Left lung (tissue), 10 donors: Measurements from ENCODE around the gene PALM3. TPM values are rescaled to one million over a fixed set of nuclear protein-coding genes. Genes with fewer than 3 reads are reported as not detected.
"Not testable (repeated sequence)": the region's sequence is repeated elsewhere in the genome, so short reads cannot be mapped to it uniquely, and the experiment has no call there.

Source experiments
- ATAC-seq: fragments of 200-7000 bp; cut with Tn5 transposase; one replicate; pipeline ENCODE4 v1.9.1; 2020; ENCODE audit warnings: moderate library complexity
- DNase-seq, 4 donors: peaks; one replicate each; pipeline ENCODE4 v3.0.0-alpha.2; 2013 to 2020
- H3K27ac ChIP-seq, 2 donors: fragments of 200-600 bp; sonication (generic) in 1 of 2; one replicate each; pipeline versions ENCODE4 v1.5.0 to v1.8.0; 2020 to 2021
- H3K27me3 ChIP-seq, 2 donors: fragments of 200-600 bp; sonication (generic) in 1 of 2; one replicate each; pipeline versions ENCODE4 v1.5.0 to v1.8.0; 2020 to 2021
- H3K36me3 ChIP-seq, 2 donors: fragments of 200-600 bp; sonication (generic) in 1 of 2; one replicate each; pipeline versions ENCODE4 v1.5.0 to v1.8.0; 2020 to 2021
- H3K4me1 ChIP-seq, 2 donors: fragments of 200-600 bp; one replicate each; pipeline ENCODE4 v1.8.0; 2021
- H3K4me3 ChIP-seq, 2 donors: fragments of 200-600 bp; sonication (generic) in 1 of 2; one replicate each; pipeline versions ENCODE4 v1.5.0 to v1.8.0; 2020 to 2021; ENCODE audit warnings: mild to moderate bottlenecking in 1 of 2
- H3K9me3 ChIP-seq, 2 donors: fragments of 200-600 bp; sonication (generic) in 1 of 2; one replicate each; pipeline versions ENCODE4 v1.5.0 to v1.8.0; 2020 to 2021
- CTCF ChIP-seq, 2 donors: fragments of 200-600 bp; sonication (generic) in 1 of 2; IDR thresholded peaks; one replicate each; pipeline versions ENCODE4 v1.5.0 to v1.8.0; 2021; ENCODE audit warnings: antibody characterized with exemption in 2 of 2
- intact Hi-C, 2 donors: fragments of 100-400 bp; cut with DNase I; formaldehyde crosslinking; loops; one replicate each; pipeline versions ENCODE4 v1.11.2 to v1.14.2; 2022
- polyA plus RNA-seq, 6 donors: library from polyadenylated mRNA; unstranded; fragments of 120-200 nt; gene quantifications; one replicate each; pipeline ENCODE4 v1.2.1, GENCODE V29; 2013; ENCODE audit not compliant: insufficient read length in 6 of 6
- total RNA-seq, 2 donors: library from RNA; stranded (reverse); fragmentation: NEBNext Ultra II Directional; extraction: Animal tissue kit (Norgen Biotek cat#: 25700); gene quantifications; one replicate each; pipeline ENCODE4 v1.2.1, GENCODE V29; 2021
- donor health status: DM: no; HTN: yes; CAD: no.
- donor health status: DM: no; HTN: no; CAD: no.

Gene PALM3
- total and polyA plus RNA-seq, 8 donors, result 6.0 to 26.6 (median 15.7) TPM

- no peak overlapping the region for H3K27ac ChIP-seq
- ATAC-seq (no peak), DNase-seq (no peak)
- peaks cover 1 to 49% of the 10 kb centered on the region in 2 donors for H3K4me1 ChIP-seq
- intact Hi-C loops, result no loop called here
- no peaks in the 10 kb centered on the region for H3K9me3 ChIP-seq
- no peaks in the 10 kb centered on the region for H3K36me3 ChIP-seq
- H3K27me3 ChIP-seq, result peaks cover 0 to 21% of the 10 kb centered on the region in 2 donors
- no peak overlapping the region for H3K4me3 ChIP-seq
- no peak for TF ChIP-seq CTCF (IDR thresholded peaks at IDR 0.05)
Measured at GRCh38 chr19:14028901-14029300, 33.0 kb downstream of the PALM3 start.

GRCh38 chr19:14027856-14028450, 33.9 kb downstream of the PALM3 start, which contains the start of gene RLN3:
RLN3 (plus strand) TSS chr19:14028148; CDS start chr19:14028205, 57 bp downstream.
- DNase-seq (peak in 1 of 4 donors; percentile 69), ATAC-seq (no peak)
- Histone ChIP-seq H3K27ac (no peak within 1 kb of the TSS), H3K27me3 (peaks cover 0 to 21% of the 10 kb centered on the region in 2 donors), H3K4me3 (no peak within 1 kb of the TSS), H3K36me3 (no peaks in the 10 kb centered on the region), H3K4me1 (peaks cover 8 to 49% of the 10 kb centered on the region in 2 donors), H3K9me3 (no peaks in the 10 kb centered on the region)
- intact Hi-C loops, result no loop called here
- TF ChIP-seq CTCF (IDR thresholded peaks at IDR 0.05), result no peak

- DNase-seq, intact Hi-C loops, ATAC-seq, H3K4me3 ChIP-seq, H3K36me3 ChIP-seq, H3K27ac ChIP-seq, H3K9me3 ChIP-seq: not testable (repeated sequence)
- peaks cover 0 to 13% of the 10 kb centered on the region in 2 donors for H3K27me3 ChIP-seq
- peaks cover 8 to 45% of the 10 kb centered on the region in 2 donors for H3K4me1 ChIP-seq
Measured at GRCh38 chr19:14026652-14027192, 35.2 kb downstream of the PALM3 start.

- peak; percentile 78 for ATAC-seq
- H3K27ac ChIP-seq, result peak overlapping the region; percentile 49 to 56
- H3K27me3 ChIP-seq, result peaks cover 0 to 6% of the 10 kb centered on the region in 2 donors
Measured at GRCh38 chr19:14023404-14024235, 38.3 kb downstream of the PALM3 start.

GRCh38 chr19:14022469-14022868, 39.4 kb downstream of the PALM3 start:
- Histone ChIP-seq H3K36me3 (no peaks in the 10 kb centered on the region), H3K27ac (peak overlapping the region in 1 of 2 donors; percentile 10), H3K27me3 (no peaks in the 10 kb centered on the region), H3K4me3 (no peak overlapping the region), H3K4me1 (peaks cover 11 to 52% of the 10 kb centered on the region in 2 donors), H3K9me3 (no peaks in the 10 kb centered on the region)
- peak in 1 of 4 donors; percentile 3 for DNase-seq
- ATAC-seq, result peak; percentile 55
- TF ChIP-seq CTCF (IDR thresholded peaks at IDR 0.05), result no peak
- intact Hi-C loops, result no loop called here

More at GRCh38 chr19:14023404-14024235, 38.3 kb downstream of the PALM3 start:
- Histone ChIP-seq H3K36me3 (no peaks in the 10 kb centered on the region), H3K9me3 (no peaks in the 10 kb centered on the region), H3K4me3 (no peak overlapping the region), H3K4me1 (peaks cover 8 to 43% of the 10 kb centered on the region in 2 donors)
- intact Hi-C loops, result no loop called here
- TF ChIP-seq CTCF (IDR thresholded peaks at IDR 0.05), result peak in 1 of 2 donors; percentile 23
- peak in 2 of 4 donors; percentile 28 to 45 for DNase-seq
